K562 (cell line): Measurements from ENCODE around the gene MPPED1. TPM values are rescaled to one million over a fixed set of nuclear protein-coding genes. Genes with fewer than 3 reads are reported as not detected.

Experiments
- ATAC-seq: fragments of 200-7000 bp; cut with Tn5 transposase; 3 replicates; pipeline ENCODE4 v1.9.1; 2020; ENCODE audit warnings: moderate library complexity
- BruUV-seq: library from RNA; stranded (reverse); fragments of 400-500 nt; replicated peaks from 2 replicates; lab custom pipeline; 2021; lab: Mats Ljungman, UMichigan
- CTCF ChIA-PET: fragments of 300-600 bp; formaldehyde crosslinking; extraction: SDS; loops from one replicate; lab custom pipeline; 2021; ENCODE audit warnings: low intra/inter-chr PET ratio; lab: Yijun Ruan, JAX
- POLR2A ChIA-PET: fragments of 300-600, 350-650 bp; sonication (Branson Sonifier 250); formaldehyde crosslinking; extraction: SDS; loops from one replicate; lab custom pipeline; 2021; ENCODE audit warnings: antibody characterized with exemption, inconsistent platforms; lab: Yijun Ruan, JAX
- DNase-seq, 4 experiments: peaks; one replicate each; pipeline versions ENCODE4 v3.0.0 to v3.0.0-alpha.2; 2011 to 2018; ENCODE audit warnings: low spot score in 3 of 4, mixed read lengths in 3 of 4; ENCODE audit errors: extremely low read depth in 1 of 4
- FAIRE-seq: peaks from 2 replicates; lab custom pipeline; 2011; peaks lifted over from hg19 to GRCh38; lab: Jason Lieb, UNC
- H2AFZ ChIP-seq: 2 replicates; pipeline ENCODE4 v1.6.0; 2011; ENCODE audit warnings: low read depth, low read length, control low read depth, inconsistent platforms
- H3K27ac ChIP-seq: fragments of 200-600 bp; 3 replicates; pipeline ENCODE4 v1.8.0; 2011; ENCODE audit warnings: low read depth, mild to moderate bottlenecking, control low read depth, inconsistent platforms, low read length, moderate library complexity, mixed read lengths; ENCODE audit errors: extremely low read depth
- H3K27me3 ChIP-seq, 2 experiments: fragments of 300-600 bp in 1 of 2; 2 replicates in 1 of 2; 3 replicates in 1 of 2; pipeline versions ENCODE4 v1.6.0 to v1.8.0; 2011; ENCODE audit warnings: inconsistent platforms in 2 of 2, low read length in 2 of 2, mild to moderate bottlenecking in 1 of 2, mixed read lengths in 1 of 2, moderate library complexity in 1 of 2; ENCODE audit not compliant: control insufficient read depth in 2 of 2, insufficient read depth in 2 of 2
- H3K36me3 ChIP-seq: fragments of 300-600 bp; 3 replicates; pipeline ENCODE4 v1.8.0; 2011; ENCODE audit warnings: mild to moderate bottlenecking, low read length, inconsistent platforms; ENCODE audit not compliant: control insufficient read depth, insufficient read depth
- H3K4me1 ChIP-seq, 2 experiments: fragments of 200-600 bp in 1 of 2; replicated peaks in 1 of 2; 2 replicates in 1 of 2; 3 replicates in 1 of 2; pipeline versions ENCODE4 v1.5.1 to v1.8.0; 2011; ENCODE audit warnings: inconsistent platforms in 2 of 2, low read length in 2 of 2, mild to moderate bottlenecking in 1 of 2, mixed read lengths in 1 of 2, moderate library complexity in 1 of 2; ENCODE audit not compliant: control insufficient read depth in 2 of 2, insufficient read depth in 2 of 2
- H3K4me2 ChIP-seq: 2 replicates; pipeline ENCODE4 v1.6.1; 2011; ENCODE audit warnings: low read length, control low read depth, inconsistent platforms, mixed read lengths; ENCODE audit not compliant: insufficient read depth
- H3K4me3 ChIP-seq: fragments of 200-600 bp; sonication (generic), shearing (Covaris generic); 2 replicates; pipeline ENCODE4 v1.5.1; 2016; ENCODE audit warnings: control low read depth, inconsistent platforms
- H3K79me2 ChIP-seq: fragments of 200-600 bp; 3 replicates; pipeline ENCODE4 v1.8.0; 2011; ENCODE audit warnings: low read length, inconsistent platforms; ENCODE audit not compliant: control insufficient read depth, insufficient read depth
- H3K9ac ChIP-seq, 2 experiments: 2 replicates each; pipeline versions ENCODE4 v1.6.0 to v1.6.1; 2011; ENCODE audit warnings: low read depth in 2 of 2, low read length in 2 of 2, control low read depth in 1 of 2, inconsistent platforms in 1 of 2, mild to moderate bottlenecking in 1 of 2, mixed read lengths in 1 of 2; ENCODE audit not compliant: insufficient read depth in 1 of 2
- H3K9me1 ChIP-seq: one replicate; pipeline ENCODE4 v1.6.0; 2011; ENCODE audit warnings: inconsistent platforms, mild to moderate bottlenecking, low read length, moderate library complexity; ENCODE audit not compliant: control insufficient read depth, insufficient read depth
- H3K9me3 ChIP-seq: replicated peaks from 2 replicates; pipeline ENCODE4 v1.5.1; 2011; ENCODE audit warnings: low read depth, low read length, inconsistent platforms; ENCODE audit not compliant: control insufficient read depth, insufficient read depth
- H4K20me1 ChIP-seq: replicated peaks from 2 replicates; pipeline ENCODE4 v1.6.1; 2011; ENCODE audit warnings: low read length, inconsistent platforms, mixed read lengths; ENCODE audit not compliant: control insufficient read depth, insufficient read depth
- EP400 ChIP-seq: fragments of 450-650 bp; IDR thresholded peaks from 2 replicates; pipeline ENCODE4 v1.6.1; 2017; ENCODE audit warnings: antibody characterized with exemption, mild to moderate bottlenecking, moderate library complexity
- NFE2 ChIP-seq: IDR thresholded peaks from 2 replicates; pipeline ENCODE4 v1.6.1; 2014; ENCODE audit warnings: antibody characterized with exemption, low read depth
- WGBS: fragments of 100-300 bp; shearing (Covaris generic); methylation state at CpG from one replicate; pipeline ENCODE4 v1.1.6; 2016; ENCODE audit warnings: low coverage, mixed read lengths; ENCODE audit not compliant: insufficient coverage; ENCODE audit errors: missing lambda C conversion rate; 5-methylcytosine and 5-hydroxymethylcytosine counted together
- in situ Hi-C: fragments of 300-500 bp; cut with MboI; formaldehyde crosslinking; loops from 4 replicates; pipeline ENCODE4 v1.15.0; 2018; ENCODE audit warnings: inconsistent platforms, mixed read lengths
- intact Hi-C: fragments of 100-400 bp; cut with micrococcal nuclease; formaldehyde crosslinking; loops from 2 replicates; pipeline ENCODE4 v1.14.2; 2022
- polyA plus RNA-seq, 8 experiments: library from polyadenylated mRNA; depleted of rRNA in 4 of 8; stranded (reverse) in 5 of 8; unstranded in 3 of 8; fragments of >200 nt; fragmentation: Nextera tagmentation in 2 of 8; fragmentation: Illumina TruSeq in 1 of 8; extraction: Ambion mirVana in 2 of 8; extraction: Trizol in 1 of 8; gene quantifications; 2 replicates each; pipeline versions ENCODE4 v1.2.1 to v1.2.3, GENCODE V29; 2011 to 2014; ENCODE audit warnings: inconsistent platforms in 1 of 8, missing spikeins in 1 of 8
- total RNA-seq, 7 experiments: library from RNA; depleted of rRNA in 6 of 7; stranded (reverse); fragments of >200 nt in 6 of 7; fragmentation: Illumina TruSeq in 2 of 7; extraction: Trizol in 2 of 7; gene quantifications; 2 replicates each; pipeline versions ENCODE4 v1.2.1 to v1.2.3, GENCODE V29; 2011 to 2021; ENCODE audit warnings: low replicate concordance in 1 of 7
- TF ChIP-seq, protein P1 (sequence below): fragments of 450-650 bp; formaldehyde crosslinking; conservative IDR thresholded peaks from 2 replicates; pipeline ENCODE4 v1.4.0; 2022; ENCODE audit warnings: mild to moderate bottlenecking, missing genetic modification characterization

The MPPED1 gene
- total and polyA plus RNA-seq, 9 of the 15 experiments (the other 6 are each of a cell fraction or from before 2014, with no cell fraction given): not detected

DNA sequence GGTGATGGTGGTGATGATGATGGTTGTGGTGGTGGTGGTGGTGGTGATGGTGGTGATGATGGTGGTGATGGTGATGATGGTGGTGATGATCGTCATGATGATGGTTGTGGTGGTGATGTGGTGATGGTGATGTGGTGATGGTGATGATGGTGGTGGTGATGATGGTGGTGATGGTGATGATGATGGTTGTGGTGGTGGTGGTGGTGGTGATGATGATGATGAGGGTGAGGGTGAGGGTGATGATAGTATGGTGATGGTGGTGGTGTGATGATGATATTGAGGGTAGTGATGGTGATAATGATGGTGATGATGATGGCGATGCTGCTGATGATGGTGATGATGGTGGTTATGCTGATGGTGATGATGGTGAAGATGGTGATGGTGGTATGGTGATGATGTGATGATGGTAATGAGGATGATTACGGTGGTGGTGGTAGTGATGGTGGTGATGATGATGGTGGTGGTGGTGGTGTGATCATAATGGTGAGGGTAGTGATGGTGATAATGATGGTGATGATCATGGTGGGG, 63.8 kb downstream of the MPPED1 start:
- intact Hi-C loops: no loop called here
- no peak overlapping the region for H3K9ac ChIP-seq
- H3K27me3 ChIP-seq: no peaks in the 10 kb centered on the region; a peak in 1 of 5 replicates
- DNase-seq (no peak), ATAC-seq (no peak), FAIRE-seq (no peak)
- H4K20me1 ChIP-seq: no peaks in the 10 kb centered on the region
- CTCF ChIA-PET: no interaction called here
- in situ Hi-C loops: no loop called here
- POLR2A ChIA-PET: no interaction called here
- no peak overlapping the region for H3K27ac ChIP-seq
- no peaks in the 10 kb centered on the region for H3K9me1 ChIP-seq
- no peak overlapping the region for H3K4me3 ChIP-seq
- no peaks in the 10 kb centered on the region for H3K4me1 ChIP-seq
- H3K36me3 ChIP-seq: no peaks in the 10 kb centered on the region
- H3K4me2 ChIP-seq: no peak overlapping the region
- H3K79me2 ChIP-seq: no peaks in the 10 kb centered on the region
- no TSS peak for BruUV-seq
- TF ChIP-seq NFE2: no peak
- TF ChIP-seq, protein P1, sequence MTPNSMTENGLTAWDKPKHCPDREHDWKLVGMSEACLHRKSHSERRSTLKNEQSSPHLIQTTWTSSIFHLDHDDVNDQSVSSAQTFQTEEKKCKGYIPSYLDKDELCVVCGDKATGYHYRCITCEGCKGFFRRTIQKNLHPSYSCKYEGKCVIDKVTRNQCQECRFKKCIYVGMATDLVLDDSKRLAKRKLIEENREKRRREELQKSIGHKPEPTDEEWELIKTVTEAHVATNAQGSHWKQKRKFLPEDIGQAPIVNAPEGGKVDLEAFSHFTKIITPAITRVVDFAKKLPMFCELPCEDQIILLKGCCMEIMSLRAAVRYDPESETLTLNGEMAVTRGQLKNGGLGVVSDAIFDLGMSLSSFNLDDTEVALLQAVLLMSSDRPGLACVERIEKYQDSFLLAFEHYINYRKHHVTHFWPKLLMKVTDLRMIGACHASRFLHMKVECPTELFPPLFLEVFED: 0 out of 2 replicates have a peak, but pooled peaks have one; percentile 49
- H3K9me3 ChIP-seq: no peaks in the 10 kb centered on the region
- WGBS: 0% methylated on average over 1 of the region's 3 CpGs
- H2AFZ ChIP-seq: no peak overlapping the region

DNA sequence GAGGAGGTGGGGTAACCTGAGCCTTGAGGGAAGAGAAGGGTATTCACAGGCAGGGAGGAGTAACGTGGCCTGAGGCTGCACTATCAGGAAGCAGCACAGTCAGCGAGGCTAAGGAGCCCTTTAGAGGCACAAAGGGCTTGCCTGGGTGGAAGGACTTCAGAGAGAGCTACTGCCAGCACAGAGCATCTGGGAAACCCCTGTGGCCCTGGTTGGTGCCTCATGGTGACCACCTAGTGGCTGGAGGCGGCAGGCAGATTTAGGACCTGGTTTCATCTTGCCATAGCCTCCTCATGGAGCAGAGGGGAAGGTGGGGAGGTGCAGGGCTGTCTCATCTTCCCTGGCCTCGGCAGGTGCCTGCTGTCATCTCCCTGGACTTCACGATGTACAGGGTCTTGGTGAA, 64.5 kb downstream of the MPPED1 start:
- H4K20me1 ChIP-seq: no peaks in the 10 kb centered on the region
- no peaks in the 10 kb centered on the region; a peak in 1 of 5 replicates for H3K27me3 ChIP-seq
- intact Hi-C loops: no loop called here
- no peak overlapping the region for H3K4me3 ChIP-seq
- no peaks in the 10 kb centered on the region for H3K4me1 ChIP-seq
- ChIA-PET POLR2A (no interaction called here), CTCF (no interaction called here)
- H3K9me3 ChIP-seq: no peaks in the 10 kb centered on the region
- H3K9me1 ChIP-seq: no peaks in the 10 kb centered on the region
- no peak overlapping the region for H2AFZ ChIP-seq
- no peak overlapping the region for H3K27ac ChIP-seq
- H3K36me3 ChIP-seq: no peaks in the 10 kb centered on the region
- H3K4me2 ChIP-seq: no peak overlapping the region
- ATAC-seq (no peak), DNase-seq (no peak), FAIRE-seq (no peak)
- H3K79me2 ChIP-seq: no peaks in the 10 kb centered on the region
- in situ Hi-C loops: no loop called here
- no TSS peak for BruUV-seq
- H3K9ac ChIP-seq: no peak overlapping the region
- 0% methylated on average over 2 of the region's 5 CpGs for WGBS
- TF ChIP-seq EP400: no peak
